Endothelial cell of umbilical vein (primary cell): ENCODE measurements around the gene RPS8. TPM values are rescaled to one million over a fixed set of nuclear protein-coding genes. Genes with fewer than 3 reads are reported as not detected.

ENCODE experiments used
- BruUV-seq: library from RNA; stranded (reverse); fragments of 400-500 nt; replicated peaks from 2 replicates; lab custom pipeline; 2021; lab: Mats Ljungman, UMichigan
- CTCF ChIA-PET: fragments of 300-600, 350-600 bp; sonication (Branson Sonifier 250); formaldehyde crosslinking; loops from one replicate; lab custom pipeline; 2021; ENCODE audit warnings: antibody characterized with exemption, inconsistent platforms; lab: Charles Lee
- POLR2A ChIA-PET: fragments of 300-600, 350-600 bp; sonication (Branson Sonifier 250); formaldehyde crosslinking; loops from one replicate; lab custom pipeline; 2021; ENCODE audit warnings: antibody characterized with exemption, inconsistent platforms; lab: Charles Lee
- DNase-seq: peaks from one replicate; pipeline ENCODE4 v3.0.0-alpha.2; 2011; ENCODE audit warnings: low read depth, low spot score
- FAIRE-seq: peaks from 2 replicates; lab custom pipeline; 2011; peaks lifted over from hg19 to GRCh38; lab: Jason Lieb, UNC
- H2AFZ ChIP-seq: 2 replicates; pipeline ENCODE4 v1.6.0; 2012; ENCODE audit warnings: low read depth, low read length, control low read depth, inconsistent platforms
- H3K27ac ChIP-seq: 2 replicates; pipeline ENCODE4 v1.5.1; 2011; ENCODE audit warnings: low read depth, mild to moderate bottlenecking, control low read depth, low read length, moderate library complexity; ENCODE audit not compliant: insufficient read depth
- H3K27me3 ChIP-seq, 2 experiments: 2 replicates each; pipeline versions ENCODE4 v1.6.0 to v1.6.1; 2011; ENCODE audit warnings: low read length in 2 of 2, mixed read lengths in 1 of 2; ENCODE audit not compliant: control insufficient read depth in 2 of 2, insufficient read depth in 2 of 2
- H3K36me3 ChIP-seq, 2 experiments: 2 replicates in 1 of 2; 3 replicates in 1 of 2; pipeline ENCODE4 v1.5.1; 2011; ENCODE audit warnings: low read length in 2 of 2, mild to moderate bottlenecking in 1 of 2, moderate library complexity in 1 of 2; ENCODE audit not compliant: control insufficient read depth in 2 of 2, insufficient read depth in 2 of 2; ENCODE audit errors: extremely low read depth in 1 of 2
- H3K4me1 ChIP-seq: 3 replicates; pipeline ENCODE4 v1.5.1; 2011; ENCODE audit warnings: mild to moderate bottlenecking, low read length; ENCODE audit not compliant: control insufficient read depth, insufficient read depth; ENCODE audit errors: extremely low read depth
- H3K4me2 ChIP-seq: 2 replicates; pipeline ENCODE4 v1.6.1; 2011; ENCODE audit warnings: low read length, control low read depth, mixed read lengths; ENCODE audit not compliant: insufficient read depth
- H3K4me3 ChIP-seq, 3 experiments: fragments of 200-600 bp in 1 of 3; sonication (generic), shearing (Covaris generic) in 1 of 3; replicated peaks in 1 of 3; 2 replicates each; pipeline ENCODE4 v1.5.1; 2011 to 2016; ENCODE audit warnings: control low read depth in 3 of 3, low read length in 3 of 3, mild to moderate bottlenecking in 2 of 3, inconsistent platforms in 1 of 3, low read depth in 1 of 3, moderate library complexity in 1 of 3; ENCODE audit not compliant: insufficient read depth in 1 of 3
- H3K79me2 ChIP-seq: 2 replicates; pipeline ENCODE4 v1.6.0; 2012; ENCODE audit warnings: low read length, inconsistent platforms; ENCODE audit not compliant: control insufficient read depth, insufficient read depth
- H3K9ac ChIP-seq: replicated peaks from 2 replicates; pipeline ENCODE3; 2011; ENCODE audit warnings: low read length, control low read depth; ENCODE audit not compliant: insufficient read depth; ENCODE audit errors: extremely low read depth
- H3K9me1 ChIP-seq: replicated peaks from 3 replicates; pipeline ENCODE4 v1.6.0; 2011; ENCODE audit warnings: mild to moderate bottlenecking, low read length; ENCODE audit not compliant: control insufficient read depth, insufficient read depth; ENCODE audit errors: extremely low read depth
- H3K9me3 ChIP-seq: replicated peaks from 2 replicates; pipeline ENCODE4 v1.5.1; 2012; ENCODE audit warnings: low read length, inconsistent platforms; ENCODE audit not compliant: control insufficient read depth, insufficient read depth
- H4K20me1 ChIP-seq: replicated peaks from 2 replicates; pipeline ENCODE3; 2011; ENCODE audit warnings: mild to moderate bottlenecking, low read length; ENCODE audit not compliant: control insufficient read depth, insufficient read depth; ENCODE audit errors: extremely low read depth
- CTCF ChIP-seq, 2 donors: IDR thresholded peaks; 1 replicate in 1 of 2; 2 replicates in 1 of 2; pipeline ENCODE4 v1.5.1; 2011; ENCODE audit warnings: low read length in 2 of 2, mild to moderate bottlenecking in 2 of 2, moderate library complexity in 2 of 2, control low read depth in 1 of 2, inconsistent platforms in 1 of 2, low read depth in 1 of 2; ENCODE audit not compliant: insufficient read depth in 1 of 2; ENCODE audit errors: extremely low read depth in 1 of 2
- EZH2 ChIP-seq: IDR thresholded peaks from 2 replicates; pipeline ENCODE4 v1.6.1; 2012; ENCODE audit warnings: borderline replicate concordance, low read depth, mild to moderate bottlenecking, moderate library complexity, low read length, inconsistent platforms; ENCODE audit not compliant: severe bottlenecking
- FOS ChIP-seq: IDR thresholded peaks from 2 replicates; pipeline ENCODE4 v1.6.1; 2011; ENCODE audit warnings: mild to moderate bottlenecking, low read length, moderate library complexity, borderline replicate concordance; ENCODE audit not compliant: insufficient read depth
- GATA2 ChIP-seq: IDR thresholded peaks from 2 replicates; pipeline ENCODE4 v1.7.0; 2011; ENCODE audit warnings: low read depth, mild to moderate bottlenecking, moderate library complexity, mixed read lengths, low read length; ENCODE audit not compliant: insufficient read length, insufficient read depth
- JUN ChIP-seq: IDR thresholded peaks from 2 replicates; pipeline ENCODE4 v1.6.1; 2011; ENCODE audit warnings: borderline replicate concordance, low read depth; ENCODE audit not compliant: insufficient read length, insufficient read depth
- MAX ChIP-seq: IDR thresholded peaks from 2 replicates; pipeline ENCODE4 v1.6.1; 2011; ENCODE audit not compliant: insufficient read depth, insufficient read length
- MYC ChIP-seq: IDR thresholded peaks from one replicate; pipeline ENCODE4 v1.6.1; 2011; ENCODE audit warnings: mild to moderate bottlenecking, low read depth, low read length
- POLR2A ChIP-seq: IDR thresholded peaks from 2 replicates; pipeline ENCODE4 v1.6.1; 2012; ENCODE audit warnings: low read depth, mild to moderate bottlenecking, control low read depth, low read length
- POLR2AphosphoS5 ChIP-seq: IDR thresholded peaks from 2 replicates; pipeline ENCODE4 v1.6.1; 2012; ENCODE audit warnings: low read depth, mild to moderate bottlenecking, control low read depth, low read length, moderate library complexity; ENCODE audit not compliant: insufficient read depth
- dilution Hi-C: fragments of 300-500 bp; cut with MboI; formaldehyde crosslinking; loops from one replicate; pipeline ENCODE4 v1.15.0; 2019; ENCODE audit warnings: low sequenced_read_pairs; ENCODE audit not compliant: extremely low pct_ligation_motif_present
- intact Hi-C: fragments of 100-400 bp; cut with micrococcal nuclease; formaldehyde crosslinking; loops from one replicate; pipeline ENCODE4 v1.10.0; 2022
- polyA plus RNA-seq, 4 experiments: library from polyadenylated mRNA; depleted of rRNA in 3 of 4; stranded (reverse) in 3 of 4; unstranded in 1 of 4; fragments of >200 nt; gene quantifications; 2 replicates each; pipeline versions ENCODE4 v1.2.1 to v1.2.3, GENCODE V29; 2011 to 2012; ENCODE audit warnings: missing spikeins in 1 of 4
- total RNA-seq: library from RNA; stranded (reverse); gene quantifications from 2 replicates; pipeline ENCODE4 v1.2.3, GENCODE V29; 2021

The RPS8 gene
- total and polyA plus RNA-seq, 2 donors (not counting 3 experiments of a cell fraction or from before 2014, with no cell fraction given) = 1,842 to 2,306 TPM

DNA sequence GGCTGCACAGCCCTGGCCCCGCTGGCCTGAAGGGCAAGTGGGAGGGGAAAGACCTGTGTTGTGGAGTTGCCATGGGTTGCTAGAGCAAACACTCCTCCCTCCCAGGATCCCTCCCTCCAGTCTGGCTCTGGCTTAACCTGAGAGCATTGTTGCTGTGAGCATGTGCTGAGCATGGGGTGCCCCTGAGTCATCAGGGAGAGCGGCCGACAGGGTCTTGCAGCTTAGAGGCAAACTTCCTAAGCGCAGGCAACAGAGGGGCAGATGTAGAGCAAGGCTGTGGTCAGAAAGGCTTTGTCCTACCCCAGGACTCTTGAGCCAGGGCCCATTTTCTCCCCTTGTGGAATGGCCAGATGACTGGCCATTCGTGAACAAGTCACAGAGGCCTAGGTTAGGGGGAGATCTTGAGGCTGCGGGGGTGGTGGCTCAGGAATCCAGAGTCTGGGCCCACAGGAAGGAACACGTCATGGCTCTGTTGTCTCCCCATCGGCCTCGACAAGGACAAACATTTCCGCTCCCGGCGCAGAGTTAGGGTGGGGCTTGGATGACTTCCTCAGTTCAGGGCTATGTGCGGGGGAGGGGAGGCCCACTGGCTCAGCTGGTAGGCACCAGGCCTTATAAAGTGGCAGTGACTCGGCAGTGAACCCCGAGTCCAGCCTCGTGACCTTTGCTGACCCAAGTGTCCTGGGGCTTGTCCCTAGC lies 32.2 kb downstream of the RPS8 start:
- intact Hi-C loops = loop anchor here (1.0 to 10.0 kb wide), 3 partner anchors 12 to 877 kb away; partner anchors contain the start of genes GPBP1L1, RNU5D-1 and TMEM69
- peak; percentile 100 for DNase-seq
- peak; percentile 100 for FAIRE-seq
- H3K79me2 ChIP-seq = peaks cover 53% of the 10 kb centered on the region
- POLR2A ChIA-PET = interaction anchor here (0.6 to 4.3 kb wide), 6 partner anchors 7 to 203 kb away, joined by 3 to 97 read pairs (median 8); partner anchors contain the start of genes PLK3 and RPS8
- no peaks in the 10 kb centered on the region for H4K20me1 ChIP-seq
- H3K9ac ChIP-seq = peak overlapping the region; percentile 99
- no TSS peak for BruUV-seq
- H3K36me3 ChIP-seq = peaks cover 4 to 32% of the 10 kb centered on the region in 2 experiments
- H2AFZ ChIP-seq = no peak overlapping the region
- CTCF ChIA-PET = interaction anchor here (0.7 to 3.0 kb wide), 8 partner anchors 8 to 207 kb away, joined by 3 to 50 read pairs (median 6); partner anchors contain the start of genes HECTD3, PLK3, RNU5D-1 and UROD
- H3K9me1 ChIP-seq = no peaks in the 10 kb centered on the region
- H3K4me2 ChIP-seq = peak overlapping the region; percentile 71
- H3K4me3 ChIP-seq = peak overlapping the region in 2 of 3 experiments; percentile 6 to 25
- H3K27me3 ChIP-seq = no peaks in the 10 kb centered on the region
- peak; percentile 68 for TF ChIP-seq JUN
- TF ChIP-seq MYC = peak; percentile 86
- no peak for TF ChIP-seq EZH2
- peak; percentile 75 for TF ChIP-seq POLR2A
- TF ChIP-seq MAX = peak; percentile 92
- TF ChIP-seq CTCF (IDR thresholded peaks at IDR 0.05; ENCODE audit: extremely low read depth in 1 of 2, insufficient read depth in 1 of 2, low read depth in 1 of 2, low read length in 2 of 2) = no peak
- TF ChIP-seq POLR2AphosphoS5 = peak; percentile 98
- TF ChIP-seq FOS = peak; percentile 79
- TF ChIP-seq GATA2 = peak; percentile 73
- no peaks in the 10 kb centered on the region for H3K9me3 ChIP-seq
- dilution Hi-C loops = no loop called here
- H3K27ac ChIP-seq = peak overlapping the region; percentile 100
- peaks cover 71% of the 10 kb centered on the region for H3K4me1 ChIP-seq
